ENCODE data around the gene ZNF580. TPM values are rescaled to one million over a fixed set of nuclear protein-coding genes. Genes with fewer than 3 reads are reported as not detected.

ZNF580 gene
- total and polyA plus RNA-seq, 2 of the 13 experiments (the other 11 are each of a cell fraction or from before 2014, with no cell fraction given) = 4.4 to 6.0 TPM

DNA sequence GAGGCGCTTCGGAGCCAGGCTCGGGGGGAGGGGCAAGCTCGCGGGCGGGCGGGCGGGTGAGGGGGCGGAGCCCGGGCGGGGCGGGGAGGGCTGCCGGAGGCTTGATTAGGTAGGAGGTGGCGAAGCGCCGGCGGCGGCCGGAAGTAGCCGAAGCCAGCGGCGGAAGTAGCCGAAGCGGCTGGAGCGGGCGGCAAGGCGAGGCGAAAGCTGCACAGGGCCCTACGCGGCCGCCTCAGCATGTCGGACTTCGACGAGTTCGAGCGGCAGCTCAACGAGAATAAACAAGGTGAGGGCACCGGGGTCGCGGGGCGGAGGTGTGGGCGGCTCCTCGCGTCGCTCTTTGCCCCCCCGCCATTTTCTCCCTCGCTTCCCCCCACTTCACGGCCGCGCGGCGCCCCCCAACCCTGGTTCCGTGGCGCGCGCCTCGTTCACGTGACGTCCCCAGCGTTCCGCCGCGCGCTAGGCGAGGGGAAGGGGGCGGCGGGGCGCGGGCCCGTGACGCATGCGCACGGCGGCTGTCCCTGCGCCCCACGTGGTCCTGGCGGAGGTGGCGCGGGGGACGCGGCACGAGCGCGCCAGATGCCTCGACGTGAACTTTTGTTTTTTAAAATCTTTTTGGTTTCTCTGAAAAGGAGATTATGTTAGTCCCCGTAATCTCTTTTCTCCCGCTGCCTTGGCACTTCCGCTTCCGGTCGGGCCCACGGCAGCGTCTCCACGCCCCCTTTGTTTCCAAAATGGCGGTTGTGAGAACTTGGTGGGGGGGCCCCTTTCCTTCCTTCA is 14.3 kb downstream of the ZNF580 start, which contains the start of gene U2AF2 (continued):
- TF ChIP-seq ZNF552 (CRISPR knock-in tag; IDR thresholded peaks at IDR 0.05; ENCODE audit: borderline replicate concordance) (no peak), WIZ (CRISPR knock-in tag; IDR thresholded peaks at IDR 0.05) (peak; percentile 78; the same call in 1 of the 2 replicates), ZNF563 (CRISPR knock-in tag; IDR thresholded peaks at IDR 0.05) (peak; percentile 85), ZNF660 (CRISPR knock-in tag; IDR thresholded peaks at IDR 0.05; ENCODE audit: borderline replicate concordance, low read depth) (no peak), FOXK2 (IDR thresholded peaks at IDR 0.05) (no peak), CHCHD3 (CRISPR knock-in tag; IDR thresholded peaks at IDR 0.05) (no peak), NFE2L2 (IDR thresholded peaks at IDR 0.05; ENCODE audit: low read length) (no peak), TCF7L2 (IDR thresholded peaks at IDR 0.05; ENCODE audit: low read depth, low read length) (no peak), ELF1 (CRISPR knock-in tag; IDR thresholded peaks at IDR 0.05) (peak; percentile 84), CEBPG (CRISPR knock-in tag; IDR thresholded peaks at IDR 0.05) (no peak), ZNF841 (CRISPR knock-in tag; IDR thresholded peaks at IDR 0.05; ENCODE audit: borderline replicate concordance) (0 out of 2 replicates have a peak, but pooled peaks have one; percentile 46), ZFX (CRISPR knock-in tag; IDR thresholded peaks at IDR 0.05; ENCODE audit: low read depth) (peak; percentile 67; the same call in 1 of the 2 replicates), YEATS4 (CRISPR knock-in tag; IDR thresholded peaks at IDR 0.05; ENCODE audit: borderline replicate concordance) (peak; percentile 96), PCBP1 (IDR thresholded peaks at IDR 0.05; ENCODE audit: borderline replicate concordance, low read depth, low read length) (no peak), PHF21A (CRISPR knock-in tag; IDR thresholded peaks at IDR 0.05) (no peak), ZNF644 (CRISPR knock-in tag; IDR thresholded peaks at IDR 0.05; ENCODE audit: low read depth) (no peak), ZNF746 (CRISPR knock-in tag; IDR thresholded peaks at IDR 0.05) (no peak; the same call in 1 of the 2 replicates), KAT7 (CRISPR knock-in tag; IDR thresholded peaks at IDR 0.05; ENCODE audit: borderline replicate concordance) (peak; percentile 62; the same call in 1 of the 2 replicates), SMC3 (IDR thresholded peaks at IDR 0.05; ENCODE audit: low read length) (no peak)
- TF ChIP-seq, protein P1, sequence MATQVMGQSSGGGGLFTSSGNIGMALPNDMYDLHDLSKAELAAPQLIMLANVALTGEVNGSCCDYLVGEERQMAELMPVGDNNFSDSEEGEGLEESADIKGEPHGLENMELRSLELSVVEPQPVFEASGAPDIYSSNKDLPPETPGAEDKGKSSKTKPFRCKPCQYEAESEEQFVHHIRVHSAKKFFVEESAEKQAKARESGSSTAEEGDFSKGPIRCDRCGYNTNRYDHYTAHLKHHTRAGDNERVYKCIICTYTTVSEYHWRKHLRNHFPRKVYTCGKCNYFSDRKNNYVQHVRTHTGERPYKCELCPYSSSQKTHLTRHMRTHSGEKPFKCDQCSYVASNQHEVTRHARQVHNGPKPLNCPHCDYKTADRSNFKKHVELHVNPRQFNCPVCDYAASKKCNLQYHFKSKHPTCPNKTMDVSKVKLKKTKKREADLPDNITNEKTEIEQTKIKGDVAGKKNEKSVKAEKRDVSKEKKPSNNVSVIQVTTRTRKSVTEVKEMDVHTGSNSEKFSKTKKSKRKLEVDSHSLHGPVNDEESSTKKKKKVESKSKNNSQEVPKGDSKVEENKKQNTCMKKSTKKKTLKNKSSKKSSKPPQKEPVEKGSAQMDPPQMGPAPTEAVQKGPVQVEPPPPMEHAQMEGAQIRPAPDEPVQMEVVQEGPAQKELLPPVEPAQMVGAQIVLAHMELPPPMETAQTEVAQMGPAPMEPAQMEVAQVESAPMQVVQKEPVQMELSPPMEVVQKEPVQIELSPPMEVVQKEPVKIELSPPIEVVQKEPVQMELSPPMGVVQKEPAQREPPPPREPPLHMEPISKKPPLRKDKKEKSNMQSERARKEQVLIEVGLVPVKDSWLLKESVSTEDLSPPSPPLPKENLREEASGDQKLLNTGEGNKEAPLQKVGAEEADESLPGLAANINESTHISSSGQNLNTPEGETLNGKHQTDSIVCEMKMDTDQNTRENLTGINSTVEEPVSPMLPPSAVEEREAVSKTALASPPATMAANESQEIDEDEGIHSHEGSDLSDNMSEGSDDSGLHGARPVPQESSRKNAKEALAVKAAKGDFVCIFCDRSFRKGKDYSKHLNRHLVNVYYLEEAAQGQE (IDR thresholded peaks at IDR 0.05; ENCODE audit: borderline replicate concordance in 1 of 2, low read depth in 1 of 2, low read length in 2 of 2) = peak in 1 of 2 experiments; percentile 19; a peak in 1 of 4 replicates
- TF ChIP-seq, protein P2, sequence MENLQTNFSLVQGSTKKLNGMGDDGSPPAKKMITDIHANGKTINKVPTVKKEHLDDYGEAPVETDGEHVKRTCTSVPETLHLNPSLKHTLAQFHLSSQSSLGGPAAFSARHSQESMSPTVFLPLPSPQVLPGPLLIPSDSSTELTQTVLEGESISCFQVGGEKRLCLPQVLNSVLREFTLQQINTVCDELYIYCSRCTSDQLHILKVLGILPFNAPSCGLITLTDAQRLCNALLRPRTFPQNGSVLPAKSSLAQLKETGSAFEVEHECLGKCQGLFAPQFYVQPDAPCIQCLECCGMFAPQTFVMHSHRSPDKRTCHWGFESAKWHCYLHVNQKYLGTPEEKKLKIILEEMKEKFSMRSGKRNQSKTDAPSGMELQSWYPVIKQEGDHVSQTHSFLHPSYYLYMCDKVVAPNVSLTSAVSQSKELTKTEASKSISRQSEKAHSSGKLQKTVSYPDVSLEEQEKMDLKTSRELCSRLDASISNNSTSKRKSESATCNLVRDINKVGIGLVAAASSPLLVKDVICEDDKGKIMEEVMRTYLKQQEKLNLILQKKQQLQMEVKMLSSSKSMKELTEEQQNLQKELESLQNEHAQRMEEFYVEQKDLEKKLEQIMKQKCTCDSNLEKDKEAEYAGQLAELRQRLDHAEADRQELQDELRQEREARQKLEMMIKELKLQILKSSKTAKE (CRISPR knock-in tag; IDR thresholded peaks at IDR 0.05; ENCODE audit: borderline replicate concordance) = 0 out of 2 replicates have a peak, but pooled peaks have one; percentile 32
- TF ChIP-seq, protein P3, sequence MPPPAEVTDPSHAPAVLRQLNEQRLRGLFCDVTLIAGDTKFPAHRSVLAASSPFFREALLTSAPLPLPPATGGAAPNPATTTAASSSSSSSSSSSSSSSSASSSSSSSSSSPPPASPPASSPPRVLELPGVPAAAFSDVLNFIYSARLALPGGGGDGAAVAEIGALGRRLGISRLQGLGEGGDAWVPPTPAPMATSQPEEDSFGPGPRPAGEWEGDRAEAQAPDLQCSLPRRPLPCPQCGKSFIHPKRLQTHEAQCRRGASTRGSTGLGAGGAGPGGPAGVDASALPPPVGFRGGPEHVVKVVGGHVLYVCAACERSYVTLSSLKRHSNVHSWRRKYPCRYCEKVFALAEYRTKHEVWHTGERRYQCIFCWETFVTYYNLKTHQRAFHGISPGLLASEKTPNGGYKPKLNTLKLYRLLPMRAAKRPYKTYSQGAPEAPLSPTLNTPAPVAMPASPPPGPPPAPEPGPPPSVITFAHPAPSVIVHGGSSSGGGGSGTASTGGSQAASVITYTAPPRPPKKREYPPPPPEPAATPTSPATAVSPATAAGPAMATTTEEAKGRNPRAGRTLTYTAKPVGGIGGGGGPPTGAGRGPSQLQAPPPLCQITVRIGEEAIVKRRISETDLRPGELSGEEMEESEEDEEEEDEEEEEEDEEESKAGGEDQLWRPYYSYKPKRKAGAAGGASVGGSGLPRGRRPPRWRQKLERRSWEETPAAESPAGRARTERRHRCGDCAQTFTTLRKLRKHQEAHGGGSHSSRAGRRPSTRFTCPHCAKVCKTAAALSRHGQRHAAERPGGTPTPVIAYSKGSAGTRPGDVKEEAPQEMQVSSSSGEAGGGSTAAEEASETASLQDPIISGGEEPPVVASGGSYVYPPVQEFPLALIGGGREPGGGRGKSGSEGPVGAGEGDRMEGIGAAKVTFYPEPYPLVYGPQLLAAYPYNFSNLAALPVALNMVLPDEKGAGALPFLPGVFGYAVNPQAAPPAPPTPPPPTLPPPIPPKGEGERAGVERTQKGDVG (CRISPR knock-in tag; IDR thresholded peaks at IDR 0.05; ENCODE audit: borderline replicate concordance) = no peak
